OCI-LY7 (cell line): ENCODE results near the gene SGK1. TPM values are rescaled to one million over a fixed set of nuclear protein-coding genes. Genes with fewer than 3 reads are reported as not detected.

ENCODE experiments used
- BruUV-seq: library from RNA; stranded (reverse); fragments of 400-500 nt; replicated peaks from 2 replicates; lab custom pipeline; 2021; lab: Mats Ljungman, UMichigan
- CTCF ChIA-PET: fragments of 300-600 bp; sonication (Branson Sonifier 250); formaldehyde crosslinking; loops from one replicate; lab custom pipeline; 2022; ENCODE audit warnings: antibody characterized with exemption; ENCODE audit not compliant: unreplicated experiment; lab: Charles Lee
- POLR2A ChIA-PET: fragments of 300-600 bp; sonication (Branson Sonifier 250); formaldehyde crosslinking; loops from one replicate; lab custom pipeline; 2022; ENCODE audit warnings: antibody characterized with exemption; lab: Charles Lee
- DNase-seq: peaks from one replicate; pipeline ENCODE4 v3.0.0-alpha.2; 2015; ENCODE audit warnings: low spot score
- H2AFZ ChIP-seq: fragments of 200-600 bp; sonication (generic), shearing (Covaris generic); 2 replicates; pipeline ENCODE4 v1.6.1; 2014; ENCODE audit warnings: mild to moderate bottlenecking, antibody characterized with exemption, low read length, moderate library complexity
- H3K27ac ChIP-seq: fragments of 200-600 bp; sonication (generic); 2 replicates; pipeline ENCODE4 v1.5.1; 2014; ENCODE audit warnings: mixed run types, low read depth, mild to moderate bottlenecking, moderate library complexity, low read length, inconsistent platforms; ENCODE audit not compliant: poor library complexity, severe bottlenecking
- H3K36me3 ChIP-seq: fragments of 200-600 bp; sonication (generic); 2 replicates; pipeline ENCODE4 v1.6.1; 2014; ENCODE audit warnings: mild to moderate bottlenecking, antibody characterized with exemption, low read length, moderate library complexity, mixed read lengths; ENCODE audit not compliant: insufficient read depth
- H3K4me1 ChIP-seq: fragments of 200-600 bp; sonication (generic); 2 replicates; pipeline ENCODE4 v1.5.1; 2014; ENCODE audit warnings: mild to moderate bottlenecking, low read length; ENCODE audit not compliant: insufficient read depth, poor library complexity, severe bottlenecking
- H3K4me2 ChIP-seq: fragments of 200-600 bp; sonication (generic); 2 replicates; pipeline ENCODE4 v1.6.1; 2014; ENCODE audit warnings: mild to moderate bottlenecking, low read length
- H3K4me3 ChIP-seq: fragments of 200-600 bp; sonication (generic); 2 replicates; pipeline ENCODE4 v1.5.1; 2014; ENCODE audit warnings: mild to moderate bottlenecking, low read depth, low read length; ENCODE audit not compliant: poor library complexity, severe bottlenecking
- H3K79me2 ChIP-seq: fragments of 200-600 bp; sonication (generic); 2 replicates; pipeline ENCODE4 v1.6.1; 2016; ENCODE audit warnings: low read depth, mild to moderate bottlenecking, low read length, moderate library complexity, mixed read lengths; ENCODE audit not compliant: insufficient read depth
- H3K9me2 ChIP-seq: fragments of 200-600 bp; sonication (generic); 2 replicates; pipeline ENCODE4 v1.6.1; 2016; ENCODE audit warnings: mild to moderate bottlenecking, low read length, mixed read lengths; ENCODE audit not compliant: insufficient read depth
- H3K9me3 ChIP-seq: fragments of 200-600 bp; sonication (generic); 2 replicates; pipeline ENCODE4 v1.6.1; 2014; ENCODE audit warnings: mild to moderate bottlenecking, mixed run types, low read length, mixed read lengths
- H4K20me1 ChIP-seq: fragments of 200-600 bp; sonication (generic); 2 replicates; pipeline ENCODE4 v1.6.1; 2014; ENCODE audit warnings: mild to moderate bottlenecking, antibody characterized with exemption, low read length, moderate library complexity, mixed read lengths; ENCODE audit not compliant: insufficient read depth
- EZH2phosphoT487 ChIP-seq: fragments of 200-600 bp; sonication (generic); IDR thresholded peaks from 2 replicates; pipeline ENCODE4 v1.6.1; 2018; ENCODE audit warnings: low read depth, borderline replicate concordance, mild to moderate bottlenecking, mixed run types, antibody characterized with exemption, low read length, moderate library complexity, mixed read lengths
- intact Hi-C: fragments of 100-400 bp; cut with micrococcal nuclease; formaldehyde crosslinking; loops from one replicate; pipeline ENCODE4 v1.10.0; 2022; ENCODE audit not compliant: unreplicated experiment
- total RNA-seq, 2 experiments: library from RNA; depleted of rRNA in 1 of 2; stranded (reverse); fragments of >200 nt in 1 of 2; shearing (Covaris generic) in 1 of 2; gene quantifications; 2 replicates each; pipeline ENCODE4 v1.2.3, GENCODE V29; 2014 to 2022
- TF ChIP-seq, protein P1 (sequence below): fragments of 200-600 bp; sonication (generic); conservative IDR thresholded peaks from 2 replicates; pipeline ENCODE4 v1.5.1; 2014; ENCODE audit warnings: mild to moderate bottlenecking, antibody characterized with exemption, low read length, moderate library complexity, mixed read lengths

SGK1 gene
- total RNA-seq, 2 experiments from 2014 or later = 5.2 to 27.6 TPM

DNA sequence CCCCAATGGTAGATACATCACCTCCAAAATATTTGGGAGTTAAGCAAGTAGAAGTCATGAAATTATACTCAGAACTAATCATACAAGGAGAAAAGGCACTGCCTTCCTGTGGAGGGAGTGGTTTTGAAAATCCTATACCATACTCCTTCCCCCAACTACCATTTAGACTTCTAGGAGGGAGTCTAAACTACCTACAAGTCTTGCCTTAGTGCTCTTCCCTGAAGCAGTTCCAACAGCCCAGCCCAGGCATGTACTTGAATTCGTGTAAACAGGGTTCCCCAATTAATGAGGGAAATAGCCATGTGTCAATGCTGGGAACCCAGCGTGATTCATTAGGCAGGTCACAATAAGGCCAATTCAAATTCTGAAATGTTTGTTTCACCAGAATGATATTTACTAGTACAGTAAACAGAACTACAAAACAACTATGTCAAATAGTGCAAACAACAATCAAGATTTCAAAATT lies 39.1 kb upstream of the SGK1 start:
- TF ChIP-seq, protein P1, sequence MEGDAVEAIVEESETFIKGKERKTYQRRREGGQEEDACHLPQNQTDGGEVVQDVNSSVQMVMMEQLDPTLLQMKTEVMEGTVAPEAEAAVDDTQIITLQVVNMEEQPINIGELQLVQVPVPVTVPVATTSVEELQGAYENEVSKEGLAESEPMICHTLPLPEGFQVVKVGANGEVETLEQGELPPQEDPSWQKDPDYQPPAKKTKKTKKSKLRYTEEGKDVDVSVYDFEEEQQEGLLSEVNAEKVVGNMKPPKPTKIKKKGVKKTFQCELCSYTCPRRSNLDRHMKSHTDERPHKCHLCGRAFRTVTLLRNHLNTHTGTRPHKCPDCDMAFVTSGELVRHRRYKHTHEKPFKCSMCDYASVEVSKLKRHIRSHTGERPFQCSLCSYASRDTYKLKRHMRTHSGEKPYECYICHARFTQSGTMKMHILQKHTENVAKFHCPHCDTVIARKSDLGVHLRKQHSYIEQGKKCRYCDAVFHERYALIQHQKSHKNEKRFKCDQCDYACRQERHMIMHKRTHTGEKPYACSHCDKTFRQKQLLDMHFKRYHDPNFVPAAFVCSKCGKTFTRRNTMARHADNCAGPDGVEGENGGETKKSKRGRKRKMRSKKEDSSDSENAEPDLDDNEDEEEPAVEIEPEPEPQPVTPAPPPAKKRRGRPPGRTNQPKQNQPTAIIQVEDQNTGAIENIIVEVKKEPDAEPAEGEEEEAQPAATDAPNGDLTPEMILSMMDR = no peak
- no peaks in the 10 kb centered on the region for H3K79me2 ChIP-seq
- H3K9me3 ChIP-seq = no peaks in the 10 kb centered on the region
- H4K20me1 ChIP-seq = no peaks in the 10 kb centered on the region
- no peak overlapping the region for H3K27ac ChIP-seq
- ChIA-PET POLR2A (interaction anchor here (0.9 kb wide), 1 partner anchor 35 kb away, joined by 3 read pairs; no protein-coding TSS in a partner anchor), CTCF (no interaction called here)
- H3K4me3 ChIP-seq = no peak overlapping the region
- no peaks in the 10 kb centered on the region for H3K36me3 ChIP-seq
- no TSS peak for BruUV-seq
- H3K9me2 ChIP-seq = no peaks in the 10 kb centered on the region
- H3K4me2 ChIP-seq = no peak overlapping the region
- no peaks in the 10 kb centered on the region for H3K4me1 ChIP-seq
- intact Hi-C loops = no loop called here
- H2AFZ ChIP-seq = no peak overlapping the region
- no peak for DNase-seq

- Histone ChIP-seq H3K79me2 (no peaks in the 10 kb centered on the region), H3K4me1 (no peaks in the 10 kb centered on the region), H4K20me1 (no peaks in the 10 kb centered on the region), H3K4me2 (no peak overlapping the region), H3K9me2 (no peaks in the 10 kb centered on the region), H3K36me3 (no peaks in the 10 kb centered on the region), H3K4me3 (no peak overlapping the region), H2AFZ (no peak overlapping the region), H3K27ac (no peak overlapping the region), H3K9me3 (no peaks in the 10 kb centered on the region)
- intact Hi-C loops = no loop called here
- no peak for TF ChIP-seq EZH2phosphoT487
- TF ChIP-seq, protein P1 = no peak
- no TSS peak for BruUV-seq
- DNase-seq = no peak
- POLR2A ChIA-PET = interaction anchor here (0.9 kb wide), 1 partner anchor 36 kb away, joined by 3 read pairs; no protein-coding TSS in a partner anchor
- CTCF ChIA-PET = no interaction called here
Observed at GRCh38 chr6:134356405-134356804, 38.5 kb upstream of the SGK1 start.

GRCh38 chr6:134352786-134353480 lies 35.0 kb upstream of the SGK1 start:
- Histone ChIP-seq H3K9me2 (no peaks in the 10 kb centered on the region), H3K27ac (no peak overlapping the region), H3K79me2 (no peaks in the 10 kb centered on the region), H2AFZ (no peak overlapping the region), H3K4me1 (no peaks in the 10 kb centered on the region), H3K9me3 (no peaks in the 10 kb centered on the region), H3K4me3 (no peak overlapping the region), H3K4me2 (no peak overlapping the region), H4K20me1 (no peaks in the 10 kb centered on the region), H3K36me3 (no peaks in the 10 kb centered on the region)
- CTCF ChIA-PET = interaction anchor here (0.6 kb wide), 2 partner anchors 173 to 1840 kb away, joined by 3 read pairs; partner anchors contain the start of gene STX7
- intact Hi-C loops = no loop called here
- DNase-seq = no peak
- POLR2A ChIA-PET = interaction anchor here (1.1 to 1.6 kb wide), 3 partner anchors 10 to 21 kb away, joined by 3 read pairs; no protein-coding TSS in a partner anchor
- no TSS peak for BruUV-seq
- no peak for TF ChIP-seq EZH2phosphoT487
- TF ChIP-seq, protein P1 = no peak
